H1 (cell line): ENCODE data around the gene SPDEF.

ENCODE experiments used
- ASH2L ChIP-seq: fragments of 200-600, 300-600 bp; sonication (generic); IDR thresholded peaks from one replicate; pipeline ENCODE4 v1.7.1; 2017; ENCODE audit warnings: low read length
- CTCF ChIP-seq, 3 experiments: IDR thresholded peaks; 1 replicate in 2 of 3; 2 replicates in 1 of 3; pipeline versions ENCODE4 v1.5.1 to v1.6.1; 2011; ENCODE audit warnings: low read length in 3 of 3, mild to moderate bottlenecking in 3 of 3, inconsistent platforms in 2 of 3, low read depth in 1 of 3, moderate library complexity in 1 of 3; ENCODE audit not compliant: insufficient read depth in 1 of 3; ENCODE audit errors: control extremely low read depth in 1 of 3
- E2F6 ChIP-seq: IDR thresholded peaks from 2 replicates; pipeline ENCODE4 v1.6.1; 2012; ENCODE audit warnings: inconsistent platforms
- EZH2 ChIP-seq: fragments of 200-600 bp; sonication (generic); IDR thresholded peaks from 2 replicates; pipeline ENCODE4 v1.7.1; 2012; ENCODE audit warnings: low read depth, mild to moderate bottlenecking, moderate library complexity, low read length, inconsistent platforms; ENCODE audit not compliant: severe bottlenecking
- GABPA ChIP-seq: IDR thresholded peaks from 2 replicates; pipeline ENCODE4 v1.6.1; 2011; ENCODE audit warnings: mild to moderate bottlenecking, low read length, moderate library complexity, borderline replicate concordance; ENCODE audit not compliant: insufficient read depth
- JUND ChIP-seq: IDR thresholded peaks from 2 replicates; pipeline ENCODE4 v1.6.1; 2011; ENCODE audit warnings: mild to moderate bottlenecking, improper control_type of control experiment, low read length
- MAFK ChIP-seq: IDR thresholded peaks from 2 replicates; pipeline ENCODE4 v1.6.1; 2012; ENCODE audit warnings: low read depth, mild to moderate bottlenecking, improper control_type of control experiment, low read length
- NANOG ChIP-seq: IDR thresholded peaks from 2 replicates; pipeline ENCODE4 v1.6.1; 2011; ENCODE audit warnings: low read length, low read depth, mild to moderate bottlenecking, inconsistent platforms; ENCODE audit not compliant: insufficient read depth, poor library complexity, severe bottlenecking
- POLR2AphosphoS5 ChIP-seq: IDR thresholded peaks from 2 replicates; pipeline ENCODE4 v1.6.1; 2011; ENCODE audit warnings: low read depth, low read length
- SIX5 ChIP-seq: IDR thresholded peaks from 2 replicates; pipeline ENCODE4 v1.6.1; 2011; ENCODE audit warnings: mild to moderate bottlenecking, low read depth, low read length
- TAF1 ChIP-seq: IDR thresholded peaks from 2 replicates; pipeline ENCODE4 v1.6.1; 2011; ENCODE audit warnings: mild to moderate bottlenecking, low read depth, low read length
- TEAD4 ChIP-seq: IDR thresholded peaks from 2 replicates; pipeline ENCODE4 v1.6.1; 2012; ENCODE audit warnings: low read depth, low read length, inconsistent platforms, mixed read lengths

- TF ChIP-seq TAF1: no peak
- peak in 1 of 3 experiments; percentile 13; a peak in 1 of 4 replicates for TF ChIP-seq CTCF (IDR thresholded peaks at IDR 0.05; ENCODE audit: control extremely low read depth in 1 of 3, insufficient read depth in 1 of 3, low read depth in 1 of 3, low read length in 3 of 3)
- TF ChIP-seq NANOG: no peak
- no peak for TF ChIP-seq SIX5
- no peak for TF ChIP-seq ASH2L
- no peak for TF ChIP-seq TEAD4
- no peak for TF ChIP-seq E2F6
- no peak for TF ChIP-seq POLR2AphosphoS5
- no peak for TF ChIP-seq EZH2
- TF ChIP-seq JUND: no peak
- no peak for TF ChIP-seq MAFK
- no peak for TF ChIP-seq GABPA
These were observed at the start of gene SPDEF for GRCh38 chr6:34556031-34556471.
